ENCODE results near the gene PCDH19.
A peak's percentile ranks its signal among the peaks of the same experiment; 100 is the strongest.

PCDH19 gene

DNA sequence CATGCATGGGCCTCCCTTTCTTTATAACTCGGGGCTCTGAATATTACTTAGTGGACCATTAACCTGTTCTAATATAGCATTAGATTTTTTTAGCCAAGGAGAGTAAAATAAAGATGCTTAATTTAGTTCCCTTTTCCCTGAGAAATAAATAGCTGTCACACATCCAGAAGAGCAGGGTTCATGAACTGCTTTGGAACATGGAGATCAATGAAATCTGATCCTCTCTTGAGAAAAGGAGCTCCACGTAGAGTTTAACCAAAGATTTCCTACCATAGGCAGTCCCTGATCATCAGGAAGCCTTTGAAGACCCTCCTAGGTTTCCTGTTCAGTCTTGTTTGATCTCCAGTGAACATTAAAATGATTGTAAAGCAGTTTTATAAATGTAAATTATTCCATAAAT lies 8.5 kb upstream of the PCDH19 start:
- no peak overlapping the region for H3K27ac ChIP-seq
- H3K4me3 ChIP-seq: no peak overlapping the region
- no peaks in the 10 kb centered on the region for H3K4me1 ChIP-seq
- no peaks in the 10 kb centered on the region for H4K20me1 ChIP-seq
- no peak overlapping the region for H3K4me2 ChIP-seq
- H3K27me3 ChIP-seq: peaks cover 28% of the 10 kb centered on the region
- H3K9ac ChIP-seq: no peak overlapping the region
- H3K36me3 ChIP-seq: no peaks in the 10 kb centered on the region
- H3K9me3 ChIP-seq: no peaks in the 10 kb centered on the region
- no peak for TF ChIP-seq Cebpa-rat (IDR thresholded peaks at IDR 0.05)

DNA sequence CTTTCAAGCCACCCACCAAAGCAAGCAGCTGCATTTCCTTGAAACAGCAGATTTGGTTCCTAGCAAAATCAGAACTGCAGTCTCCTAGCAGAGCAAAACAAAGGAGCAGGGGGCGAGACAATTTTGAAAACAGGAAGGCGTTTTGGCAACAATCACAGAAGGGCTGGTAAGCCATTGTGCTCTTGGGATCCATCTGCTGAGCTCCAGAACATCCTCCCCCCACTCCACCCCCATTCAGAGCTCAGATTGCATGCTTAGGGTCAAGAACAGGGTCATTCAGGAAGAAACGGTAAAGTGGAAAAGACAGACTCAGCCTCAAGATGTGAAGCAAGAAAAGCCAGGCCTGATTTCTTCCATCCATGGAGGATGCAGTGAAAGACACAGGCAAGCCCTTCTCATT lies 7.6 kb upstream of the PCDH19 start:
- Histone ChIP-seq H3K4me2 (no peak overlapping the region), H3K4me1 (no peaks in the 10 kb centered on the region), H3K4me3 (no peak overlapping the region), H3K27ac (no peak overlapping the region), H3K9me3 (no peaks in the 10 kb centered on the region), H3K27me3 (peaks cover 33% of the 10 kb centered on the region), H3K36me3 (no peaks in the 10 kb centered on the region), H4K20me1 (no peaks in the 10 kb centered on the region), H3K9ac (no peak overlapping the region)
- TF ChIP-seq Cebpa-rat (IDR thresholded peaks at IDR 0.05): no peak

DNA sequence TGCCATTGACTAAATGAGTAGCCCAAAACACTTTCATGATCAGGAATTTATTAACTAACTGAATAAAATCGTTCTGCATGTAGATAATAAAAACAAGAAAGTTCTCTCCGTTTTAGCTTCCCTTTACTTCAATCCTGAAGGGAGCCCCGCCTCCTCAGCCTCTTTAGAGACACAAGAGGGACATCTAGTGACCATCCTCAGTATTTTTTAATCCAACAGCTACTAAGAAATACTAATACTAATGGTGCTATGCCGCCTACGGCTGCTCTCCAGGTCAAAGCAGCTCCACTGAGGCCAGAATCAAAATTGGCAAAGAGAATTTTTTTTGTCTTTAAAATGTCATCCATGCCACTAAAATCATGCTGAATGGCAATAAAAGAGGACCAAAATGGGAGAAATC lies 3.2 kb upstream of the PCDH19 start:
- no peak for TF ChIP-seq Cebpa-rat (IDR thresholded peaks at IDR 0.05)
- H3K36me3 ChIP-seq: no peaks in the 10 kb centered on the region
- peaks cover 28% of the 10 kb centered on the region for H3K9me3 ChIP-seq
- H4K20me1 ChIP-seq: no peaks in the 10 kb centered on the region
- peaks cover 49% of the 10 kb centered on the region for H3K27me3 ChIP-seq
- peak overlapping the region; percentile 46 for H3K4me2 ChIP-seq
- no peak overlapping the region for H3K9ac ChIP-seq
- H3K4me3 ChIP-seq: no peak overlapping the region
- H3K27ac ChIP-seq: no peak overlapping the region
- H3K4me1 ChIP-seq: no peaks in the 10 kb centered on the region

DNA sequence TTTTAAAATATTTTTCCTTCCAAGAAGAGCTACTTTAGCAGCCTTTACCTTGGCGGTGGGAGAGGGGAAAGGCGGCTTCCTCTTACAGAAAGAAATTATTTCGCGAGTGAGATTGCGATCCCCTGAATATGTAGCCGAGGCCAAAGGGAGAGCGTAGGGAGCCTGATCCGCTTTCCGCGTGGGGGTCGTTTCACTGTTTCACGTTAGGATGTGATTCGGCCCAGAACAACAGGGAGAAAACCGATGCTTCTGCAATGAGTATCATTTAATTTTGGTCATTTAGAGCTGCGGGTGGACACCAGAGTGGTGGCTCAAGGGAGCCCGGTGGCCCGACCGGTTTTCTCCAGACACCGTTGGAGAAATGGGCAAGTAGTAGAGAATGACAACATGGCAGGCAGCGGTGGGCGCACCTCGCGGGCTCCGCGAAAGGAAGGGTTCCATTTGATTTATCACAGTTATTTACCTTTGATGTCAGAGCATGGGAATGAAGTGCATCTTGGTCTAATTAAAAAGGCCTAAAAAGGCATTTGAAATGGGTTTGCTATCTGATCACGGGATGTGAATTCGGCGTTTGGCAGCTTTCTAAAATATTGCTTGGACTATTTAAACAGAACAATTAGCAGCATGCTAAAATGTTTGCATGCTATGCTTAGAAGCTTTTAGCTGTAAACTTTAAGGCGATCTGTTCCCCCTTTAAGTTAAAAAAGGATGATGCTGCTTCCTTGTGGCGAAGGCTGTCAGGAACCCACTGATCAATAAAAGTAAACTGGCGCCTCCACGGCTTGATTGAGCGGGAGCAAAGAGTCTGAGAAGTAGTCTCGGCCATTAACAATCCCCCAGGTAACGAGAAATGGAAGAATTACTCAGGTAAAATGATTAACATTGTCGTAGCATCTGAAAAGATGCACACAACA lies 2.0 kb upstream of the PCDH19 start:
- no peak overlapping the region for H3K4me3 ChIP-seq
- no peaks in the 10 kb centered on the region for H3K36me3 ChIP-seq
- H3K27me3 ChIP-seq: peaks cover 43% of the 10 kb centered on the region
- H3K4me2 ChIP-seq: no peak overlapping the region
- H3K27ac ChIP-seq: no peak overlapping the region
- H4K20me1 ChIP-seq: no peaks in the 10 kb centered on the region
- no peaks in the 10 kb centered on the region for H3K4me1 ChIP-seq
- no peak for TF ChIP-seq Cebpa-rat (IDR thresholded peaks at IDR 0.05)
- H3K9me3 ChIP-seq: peaks cover 40% of the 10 kb centered on the region
- H3K9ac ChIP-seq: no peak overlapping the region

DNA sequence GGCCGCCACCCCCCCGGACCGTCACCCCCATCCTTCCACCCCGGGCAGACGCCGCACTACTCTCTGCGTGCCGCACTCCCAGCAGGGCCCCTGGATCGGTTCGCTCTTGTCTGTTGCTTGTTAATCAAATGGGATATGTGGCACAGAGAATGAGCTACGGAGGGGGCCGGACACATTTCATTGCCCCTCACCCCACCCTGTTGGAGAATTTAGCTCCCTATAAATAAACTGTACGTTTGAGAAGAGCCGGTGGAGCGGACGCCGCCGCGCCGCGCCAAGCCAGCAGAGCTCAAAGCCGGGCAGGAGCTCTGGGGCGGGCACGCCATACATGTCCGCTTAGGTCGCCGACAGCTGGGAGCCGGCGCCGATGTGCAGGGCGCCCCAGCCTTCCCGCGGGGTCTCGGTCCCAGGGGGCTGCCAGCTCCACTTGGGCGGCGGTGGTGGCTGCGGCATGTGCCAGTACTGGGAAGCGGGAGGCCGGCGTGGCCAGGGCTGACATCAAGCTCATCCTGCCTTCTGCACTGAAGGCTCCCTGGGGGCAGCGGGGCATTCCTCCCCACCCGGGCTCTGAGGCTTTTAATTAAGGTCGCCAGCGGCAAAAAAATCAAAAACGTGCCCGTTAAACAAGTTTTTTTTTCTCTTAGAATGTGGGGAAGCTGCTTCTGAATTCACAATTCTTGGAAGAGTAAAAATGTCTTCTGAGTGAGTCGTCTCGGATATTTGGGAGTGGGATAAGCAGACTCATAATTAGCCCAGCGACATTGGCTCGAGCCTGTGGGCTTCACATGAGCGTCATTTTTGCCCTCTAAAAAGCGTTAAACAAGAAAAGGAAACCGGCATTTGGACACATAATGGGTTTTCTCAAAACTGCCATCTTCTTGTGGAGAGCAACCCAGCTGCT lies 1.1 kb upstream of the PCDH19 start:
- no peak overlapping the region for H3K9ac ChIP-seq
- no peak for TF ChIP-seq Cebpa-rat (IDR thresholded peaks at IDR 0.05)
- H3K9me3 ChIP-seq: peaks cover 43% of the 10 kb centered on the region
- H3K4me1 ChIP-seq: no peaks in the 10 kb centered on the region
- no peak overlapping the region for H3K4me3 ChIP-seq
- no peaks in the 10 kb centered on the region for H3K36me3 ChIP-seq
- no peak overlapping the region for H3K27ac ChIP-seq
- H3K4me2 ChIP-seq: no peak overlapping the region
- H3K27me3 ChIP-seq: peaks cover 44% of the 10 kb centered on the region
- no peaks in the 10 kb centered on the region for H4K20me1 ChIP-seq

DNA sequence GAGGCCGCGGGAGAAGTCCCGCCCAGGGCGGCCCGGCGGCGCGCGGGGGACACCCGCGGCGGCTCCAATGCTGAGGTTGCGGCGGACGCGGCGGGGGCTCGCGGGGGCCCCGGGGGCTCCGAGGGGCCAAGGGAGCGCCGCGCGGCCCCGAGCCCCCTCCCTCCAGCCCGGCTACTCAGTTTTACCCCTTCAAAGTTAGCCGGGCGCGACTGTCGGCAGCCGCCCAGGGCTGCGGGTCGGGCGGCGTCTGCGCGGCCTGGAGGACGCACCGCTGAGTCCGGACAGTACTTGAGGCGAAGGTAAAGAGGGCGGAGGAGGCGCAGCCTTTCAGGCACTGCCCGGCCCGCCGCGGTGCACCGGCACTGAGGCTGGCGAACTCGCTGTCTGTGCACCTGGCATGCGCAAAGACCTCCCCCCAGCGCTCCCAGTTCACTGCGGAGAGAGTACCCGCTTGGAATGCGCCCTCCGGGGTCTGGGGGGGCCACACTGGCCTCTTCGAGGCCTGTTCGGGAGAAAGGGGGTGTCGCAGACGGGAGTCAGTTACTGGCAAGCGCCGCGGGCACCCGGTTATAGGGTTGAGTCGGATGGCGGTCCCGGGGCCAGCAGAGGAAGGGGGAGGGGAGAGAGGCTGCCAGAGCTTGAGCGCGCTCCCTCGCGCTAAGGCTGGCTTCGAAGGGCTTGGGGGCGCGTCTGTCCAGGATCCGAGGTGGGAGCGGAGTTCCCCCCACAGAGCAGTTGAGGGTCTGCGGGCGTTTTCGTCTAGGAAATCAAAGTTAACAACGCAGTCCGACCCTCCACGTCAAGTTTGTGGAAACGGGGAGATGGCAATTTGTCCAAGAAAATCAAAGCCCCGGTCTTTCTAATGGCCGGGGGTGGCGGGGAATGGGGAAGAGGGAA lies 1.1 kb downstream of the PCDH19 start:
- TF ChIP-seq Cebpa-rat (IDR thresholded peaks at IDR 0.05): no peak
- Histone ChIP-seq H3K9ac (no peak overlapping the region), H3K27ac (no peak overlapping the region), H3K27me3 (peaks cover 54% of the 10 kb centered on the region), H3K4me1 (no peaks in the 10 kb centered on the region), H3K4me3 (no peak overlapping the region), H3K9me3 (peaks cover 43% of the 10 kb centered on the region), H3K4me2 (no peak overlapping the region), H3K36me3 (no peaks in the 10 kb centered on the region), H4K20me1 (no peaks in the 10 kb centered on the region; the same call in 1 of the 2 replicates)

DNA sequence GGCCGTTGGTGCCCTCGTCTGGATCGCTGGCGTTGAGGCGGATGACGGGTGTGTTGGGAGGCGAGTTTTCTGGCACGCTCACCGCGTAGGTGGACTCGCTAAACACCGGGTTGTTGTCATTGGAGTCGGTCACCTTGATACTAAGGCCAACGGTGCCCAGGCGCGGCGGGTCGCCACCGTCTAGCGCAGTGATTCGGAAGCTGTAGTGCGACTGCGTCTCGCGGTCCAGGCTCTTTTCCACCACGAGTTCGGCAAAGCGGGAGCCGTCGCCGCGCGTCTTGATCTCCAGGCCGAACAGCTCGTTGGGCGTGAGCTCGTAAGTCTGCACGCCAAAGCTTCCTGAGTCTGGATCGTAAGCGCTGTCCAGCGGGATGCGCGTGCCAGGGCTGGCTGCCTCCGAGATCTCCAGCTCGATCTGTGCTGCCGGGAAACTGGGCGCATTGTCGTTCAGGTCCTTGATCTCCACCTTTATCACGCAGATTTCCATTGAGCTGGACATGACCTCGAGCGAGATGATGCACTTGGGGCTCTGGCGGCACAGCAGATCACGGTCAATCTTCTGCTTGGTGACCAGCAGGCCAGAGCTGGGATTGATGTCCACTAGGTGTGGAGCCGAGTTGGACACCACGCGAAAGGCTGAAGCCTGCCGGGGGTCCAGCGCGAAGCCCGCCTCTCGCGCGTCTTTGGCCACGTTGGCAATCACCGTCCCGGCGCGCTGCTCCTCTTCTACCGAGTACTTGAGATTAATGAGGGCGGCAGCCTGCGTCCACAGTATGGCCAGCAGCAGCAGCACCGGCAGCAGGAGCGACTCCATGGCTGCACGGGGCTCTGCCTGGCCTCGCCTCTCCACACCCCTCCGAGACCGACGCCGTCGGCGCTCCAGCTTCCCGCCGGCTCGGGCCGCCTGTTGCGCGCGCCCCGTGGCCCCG lies 2.0 kb downstream of the PCDH19 start:
- Histone ChIP-seq H3K9me3 (peaks cover 43% of the 10 kb centered on the region), H3K4me2 (no peak overlapping the region), H3K4me3 (no peak overlapping the region), H3K4me1 (no peaks in the 10 kb centered on the region), H3K27me3 (peaks cover 56% of the 10 kb centered on the region), H3K27ac (no peak overlapping the region), H4K20me1 (no peaks in the 10 kb centered on the region; the same call in 1 of the 2 replicates), H3K9ac (no peak overlapping the region), H3K36me3 (no peaks in the 10 kb centered on the region)
- TF ChIP-seq Cebpa-rat (IDR thresholded peaks at IDR 0.05): no peak

DNA sequence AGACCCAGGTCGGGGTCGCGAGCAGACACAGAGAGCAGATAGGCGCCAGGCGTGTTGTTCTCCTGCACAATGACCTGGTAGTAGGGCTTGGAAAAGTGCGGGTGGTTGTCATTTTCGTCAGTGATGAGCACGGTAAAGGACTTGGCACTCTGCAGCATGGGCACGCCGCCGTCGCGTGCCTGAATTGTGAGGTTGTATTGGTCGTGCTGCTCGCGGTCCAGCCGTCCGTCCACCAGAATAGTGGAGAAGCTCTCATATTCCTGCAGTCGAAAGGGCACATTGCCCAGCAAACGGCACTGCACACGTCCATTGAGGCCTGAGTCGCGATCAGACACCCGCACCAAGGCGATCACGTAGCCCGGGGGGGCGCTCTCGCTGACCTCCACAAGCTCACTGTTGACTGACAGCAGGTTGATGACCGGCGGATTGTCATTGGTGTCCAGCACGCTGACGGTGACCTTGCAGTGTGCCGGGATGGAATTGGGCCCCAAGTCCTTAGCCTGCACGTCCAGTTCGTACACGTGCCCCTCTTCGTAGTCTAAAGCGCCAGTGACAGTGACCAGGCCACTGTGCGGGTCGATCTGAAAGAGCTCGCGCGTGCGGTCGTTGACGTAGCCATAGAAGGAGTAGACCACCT lies 2.8 kb downstream of the PCDH19 start:
- peaks cover 57% of the 10 kb centered on the region for H3K27me3 ChIP-seq
- no peaks in the 10 kb centered on the region for H3K4me1 ChIP-seq
- TF ChIP-seq Cebpa-rat (IDR thresholded peaks at IDR 0.05): no peak
- peaks cover 43% of the 10 kb centered on the region for H3K9me3 ChIP-seq
- H3K9ac ChIP-seq: no peak overlapping the region
- H3K4me2 ChIP-seq: no peak overlapping the region
- no peak overlapping the region for H3K27ac ChIP-seq
- H3K36me3 ChIP-seq: no peaks in the 10 kb centered on the region
- no peak overlapping the region for H3K4me3 ChIP-seq
- H4K20me1 ChIP-seq: no peaks in the 10 kb centered on the region; the same call in 1 of the 2 replicates
